H1 (cell line): Measurements from ENCODE around the gene GPA33. TPM values are rescaled to one million over a fixed set of nuclear protein-coding genes. Genes with fewer than 3 reads are reported as not detected.

Experiments used
- BRCA1 ChIP-seq: IDR thresholded peaks from 2 replicates; pipeline ENCODE4 v1.6.1; 2012; ENCODE audit warnings: low read depth, low read length, improper control_type of control experiment
- RAD21 ChIP-seq, 2 experiments: IDR thresholded peaks in 1 of 2; conservative IDR thresholded peaks in 1 of 2; 2 replicates each; pipeline ENCODE4 v1.6.1; 2011; ENCODE audit warnings: low read depth in 2 of 2, low read length in 2 of 2, improper control_type of control experiment in 1 of 2, inconsistent platforms in 1 of 2, mild to moderate bottlenecking in 1 of 2, moderate library complexity in 1 of 2
- polyA plus RNA-seq, 7 experiments: library from polyadenylated mRNA; depleted of rRNA in 3 of 7; stranded (reverse) in 5 of 7; unstranded in 2 of 7; fragments of >200 nt in 5 of 7; fragments of 200-250 nt in 2 of 7; gene quantifications; 1 replicate in 5 of 7; 2 replicates in 1 of 7; 4 replicates in 1 of 7; pipeline versions ENCODE4 v1.2.1 to v1.2.3, GENCODE V29; 2011 to 2013; ENCODE audit warnings: missing spikeins in 2 of 7, mixed read lengths in 2 of 7
- total RNA-seq: library from RNA; stranded (reverse); fragmentation: NEBNext Ultra II Directional; extraction: Animal tissue kit (Norgen Biotek cat#: 25700); gene quantifications from 2 replicates; pipeline ENCODE4 v1.2.1, GENCODE V29; 2021

Gene GPA33
- total and polyA plus RNA-seq, 2 of the 8 experiments (the other 6 are each of a cell fraction or from before 2014, with no cell fraction given): 0.19 to 0.67 TPM

GRCh38 chr1:167057241-167057688 lies 32.9 kb downstream of the GPA33 start (continued):
- TF ChIP-seq RAD21 (IDR thresholded peaks at IDR 0.05 in 1 of 2, conservative IDR thresholded peaks at IDR 0.05 in 1 of 2; ENCODE audit: low read depth in 2 of 2, low read length in 2 of 2) (peak; percentile 89 to 92), BRCA1 (no peak)
